Activated naive CD4-positive, alpha-beta T cell treated with Interleukin-2 at 50 U/mL for 16 hours (primary cell): ENCODE measurements around the gene HRH3.

Source experiments
- DNase-seq: peaks from one replicate; pipeline ENCODE4 v3.0.0-alpha.2; 2020

HRH3 gene

DNA sequence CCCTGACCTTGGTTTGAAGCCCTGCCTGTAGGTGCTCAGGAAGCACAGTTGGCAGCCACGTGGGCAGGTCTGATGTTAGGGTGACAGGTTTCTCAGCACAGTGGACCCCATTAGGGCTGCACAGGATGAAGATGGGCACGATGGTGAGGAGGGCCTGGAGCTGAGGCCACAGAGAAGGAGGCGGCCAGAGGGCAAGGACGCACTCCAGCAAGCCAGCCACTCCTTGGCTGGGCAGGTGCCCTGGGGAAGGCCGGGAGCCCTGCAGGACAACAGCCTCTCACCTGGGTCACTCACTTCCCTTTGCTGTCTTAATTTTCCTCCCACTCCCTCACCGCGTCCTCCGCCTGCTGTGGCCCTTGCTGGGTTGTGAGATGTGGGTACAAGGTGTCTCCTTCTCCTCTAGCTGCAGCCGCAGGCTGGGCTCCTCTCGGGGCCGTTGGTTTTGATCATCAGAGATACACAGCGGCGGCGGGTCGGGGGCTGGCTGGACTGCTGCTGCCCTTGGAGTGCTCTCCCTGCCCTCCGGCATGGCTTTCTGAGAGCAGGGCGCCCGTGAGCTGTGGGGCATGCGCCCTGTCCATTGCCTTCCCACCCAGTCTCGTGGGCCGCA lies 23.9 kb upstream of the HRH3 start:
- DNase-seq: no peak

DNA sequence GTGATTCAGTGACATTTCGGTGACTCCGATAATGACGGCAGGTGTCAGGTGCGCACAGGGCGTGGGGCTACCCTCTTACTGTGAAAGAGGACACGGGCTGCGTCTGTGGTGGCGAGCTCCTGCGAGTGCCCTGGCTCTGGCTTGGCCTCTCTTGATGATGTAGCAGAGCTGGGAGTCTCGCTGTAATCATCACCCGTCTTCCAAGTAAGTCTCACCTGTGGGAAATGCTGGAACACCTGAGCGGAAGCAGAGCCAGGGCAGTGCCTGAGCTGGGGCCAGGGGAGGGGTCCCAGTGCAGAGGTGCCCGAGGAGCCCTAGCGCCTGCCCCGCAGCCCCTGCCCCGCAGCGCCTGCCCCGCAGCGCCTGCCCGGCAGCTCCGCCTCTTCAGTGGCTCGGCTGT lies 23.0 kb upstream of the HRH3 start:
- DNase-seq: no peak

DNA sequence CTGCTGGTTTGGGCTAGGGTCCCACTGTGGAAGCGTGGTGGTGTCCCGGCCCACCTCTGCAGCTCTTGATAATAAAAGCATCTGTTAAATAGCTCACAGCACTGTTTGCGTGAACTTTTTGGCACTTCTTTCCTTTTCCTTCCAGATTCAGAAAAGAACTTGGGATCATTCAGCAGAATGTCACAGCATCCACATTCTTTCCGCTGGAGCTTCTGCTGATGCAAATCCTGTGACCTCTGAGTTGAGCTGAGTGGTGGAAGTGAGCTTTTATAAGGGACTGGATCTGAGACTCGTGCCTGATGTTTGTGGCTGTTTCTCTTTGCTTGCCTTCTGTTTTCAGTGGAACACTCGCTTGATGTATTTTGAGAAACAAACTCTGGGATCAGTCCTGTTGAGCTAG lies 22.1 kb upstream of the HRH3 start:
- no peak for DNase-seq

DNA sequence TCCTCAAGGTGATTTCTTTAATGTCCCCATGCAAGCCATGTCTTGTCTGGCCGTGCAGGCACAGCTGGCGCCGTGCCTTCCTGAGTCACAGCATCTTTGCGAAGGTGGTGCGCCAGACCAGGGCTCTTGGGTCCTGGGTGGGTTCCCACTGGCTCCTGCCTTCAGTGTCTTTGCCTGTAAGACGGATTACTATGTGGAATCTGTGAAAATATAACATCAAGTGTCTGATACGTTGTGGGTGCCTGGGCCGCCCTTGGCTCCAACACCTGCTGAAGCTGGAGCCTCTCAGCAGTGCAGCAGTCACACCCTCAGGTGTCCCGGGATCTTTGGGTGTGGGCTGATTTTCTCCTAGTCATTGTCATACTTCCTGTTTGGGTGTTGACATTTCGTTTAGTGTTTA lies 21.4 kb upstream of the HRH3 start:
- no peak for DNase-seq

DNA sequence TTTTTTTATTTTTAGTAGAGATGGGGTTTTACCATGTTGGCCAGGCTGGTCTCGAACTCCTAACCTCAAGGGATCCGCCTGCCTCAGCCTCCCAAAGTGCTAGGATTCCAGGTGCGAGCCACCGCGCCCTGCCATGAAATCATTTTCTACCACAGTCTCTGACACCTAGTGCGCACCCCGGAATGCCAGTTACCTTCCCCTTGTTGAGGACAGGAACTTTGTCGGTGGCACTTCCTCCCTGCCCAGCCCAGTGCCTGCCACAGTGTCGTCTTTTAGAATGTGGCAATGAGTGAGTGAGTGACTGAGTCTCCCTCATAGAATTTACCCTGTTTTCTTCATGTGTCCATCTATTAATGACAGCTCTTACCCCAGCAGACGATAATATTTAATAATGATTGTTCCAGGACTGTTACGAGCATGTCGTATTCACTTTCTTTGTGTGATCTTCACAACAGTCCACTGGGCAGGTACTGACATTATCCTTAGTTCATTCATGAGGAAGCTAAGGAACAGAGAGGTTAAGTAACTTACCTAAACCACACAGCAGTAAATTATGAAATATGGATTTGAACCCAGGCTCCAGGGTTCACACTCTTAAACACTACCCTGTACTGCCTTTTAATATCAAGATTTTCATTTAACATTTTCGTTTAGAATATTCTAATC lies 20.1 kb upstream of the HRH3 start:
- no peak for DNase-seq

DNA sequence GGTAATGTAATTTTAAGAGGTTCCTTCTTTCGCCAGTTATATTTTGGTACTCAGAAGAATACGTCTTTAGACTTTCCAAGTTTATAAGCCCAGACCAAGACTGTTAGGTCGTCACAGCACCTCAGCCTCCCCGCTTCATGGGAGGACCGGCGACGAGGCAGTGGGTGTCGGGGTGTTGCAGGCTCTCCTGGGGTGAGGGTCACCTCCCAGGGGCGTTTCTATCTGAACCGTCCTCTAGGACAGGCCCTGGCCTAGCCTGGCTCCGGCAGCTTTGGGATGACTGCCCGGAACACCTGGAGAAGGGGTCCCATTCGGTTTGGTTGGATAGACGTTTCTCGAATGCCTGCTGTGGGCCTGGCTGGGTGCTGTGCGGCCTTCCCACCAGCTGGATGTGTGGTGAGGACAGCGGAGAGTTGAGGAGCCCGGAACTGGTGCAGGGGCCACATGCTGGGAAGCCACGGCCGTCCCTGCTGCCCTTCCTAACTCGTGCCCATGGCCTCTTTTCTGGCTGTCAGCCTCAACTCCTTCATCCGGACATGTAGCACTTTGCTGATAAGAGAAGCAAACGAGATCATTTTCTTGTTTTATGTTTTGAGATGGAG lies 19.3 kb upstream of the HRH3 start:
- DNase-seq: no peak

DNA sequence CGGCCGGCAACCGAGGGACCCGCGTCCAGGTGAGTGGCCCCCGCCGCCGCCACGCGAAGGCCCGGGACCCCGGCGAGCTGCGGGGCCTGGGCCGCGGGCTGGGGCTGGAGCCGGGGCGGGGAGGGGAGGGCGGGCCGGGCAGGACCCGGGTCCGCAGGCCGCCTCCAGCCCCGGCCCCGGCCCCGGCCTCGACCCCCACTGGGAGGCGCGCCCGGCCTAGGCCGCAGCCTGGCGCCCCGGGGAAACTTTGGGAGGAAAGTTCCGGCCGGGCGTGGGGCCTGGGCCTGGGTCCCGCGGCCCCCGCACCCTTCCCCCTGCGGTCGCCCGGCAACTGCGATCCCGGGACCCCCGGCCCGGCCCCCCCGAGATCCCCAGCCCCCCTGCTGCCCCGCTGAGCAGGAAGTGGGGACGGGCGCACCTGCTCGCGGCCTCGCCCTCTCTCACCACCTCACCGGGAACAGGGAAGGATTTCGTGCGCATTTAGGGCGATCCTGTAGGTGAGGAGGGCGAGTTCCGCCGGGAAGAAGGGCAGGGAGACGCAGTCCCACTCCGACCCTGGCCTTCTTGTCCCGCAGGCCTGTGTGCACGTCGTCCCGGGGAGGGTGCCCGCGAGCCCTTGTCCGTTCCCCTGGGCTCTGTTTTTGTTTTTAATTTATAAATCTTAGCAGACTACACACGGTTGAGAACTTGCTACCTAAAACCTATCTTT lies 18.6 kb upstream of the HRH3 start:
- DNase-seq: peak; percentile 6

DNA sequence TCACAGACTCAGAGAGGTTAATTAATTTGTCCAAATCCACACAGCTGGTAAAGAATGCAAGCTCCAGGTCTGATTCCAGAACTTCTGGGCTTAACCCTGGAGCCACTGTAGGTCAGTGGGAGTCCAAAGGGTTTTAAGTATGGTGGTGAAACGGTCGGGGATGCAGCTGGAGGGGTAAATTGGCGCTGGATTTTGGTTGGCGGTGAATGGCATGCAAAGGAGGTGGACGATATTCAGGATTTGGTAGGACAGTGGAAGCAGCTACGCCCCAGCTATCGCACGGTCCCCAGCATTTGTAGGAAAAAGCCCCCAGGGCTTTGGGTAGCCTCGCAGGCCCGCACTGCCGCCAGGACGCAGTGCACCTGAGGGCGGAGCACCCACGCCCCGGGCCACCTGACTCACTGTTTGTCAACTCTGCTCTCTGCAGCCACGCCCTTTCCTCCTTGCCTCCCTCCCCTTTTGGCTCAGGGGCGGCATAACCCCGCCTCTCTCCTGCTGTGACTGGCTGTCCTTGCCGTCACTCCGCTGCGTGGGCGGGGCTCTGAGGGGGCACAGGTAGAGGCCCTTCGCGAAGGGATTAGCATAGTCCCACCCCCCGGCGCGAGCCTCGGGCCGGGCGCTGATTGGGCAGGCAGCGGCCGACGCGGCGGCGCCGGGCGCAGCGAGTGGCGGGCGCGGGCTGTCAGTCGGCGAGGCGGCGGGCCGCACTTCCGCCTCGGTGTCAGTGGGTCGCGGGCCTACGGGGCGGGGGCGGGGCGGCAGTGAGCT lies 17.9 kb upstream of the HRH3 start, which contains the start of gene OSBPL2:
Gene OSBPL2 (plus strand): TSS at position 721 of the 768 bp plus-strand sequence. CDS start 17,664 bp downstream, outside the sequence.
- DNase-seq: peak; percentile 100

DNA sequence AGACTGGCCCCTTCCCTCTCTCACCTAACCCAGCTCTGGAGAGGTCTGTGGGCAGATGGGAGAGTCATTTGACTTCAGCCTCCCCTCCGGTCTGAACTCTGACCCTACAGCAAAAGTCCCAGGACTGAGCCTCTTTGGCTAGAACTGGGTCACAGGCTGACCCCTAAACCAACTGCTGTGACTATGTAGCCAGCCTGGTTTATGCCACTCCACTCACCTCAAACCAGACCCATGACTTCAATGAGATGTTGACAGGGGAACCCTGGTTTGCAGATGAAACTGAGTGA lies 17.4 kb upstream of the HRH3 start:
- no peak for DNase-seq

DNA sequence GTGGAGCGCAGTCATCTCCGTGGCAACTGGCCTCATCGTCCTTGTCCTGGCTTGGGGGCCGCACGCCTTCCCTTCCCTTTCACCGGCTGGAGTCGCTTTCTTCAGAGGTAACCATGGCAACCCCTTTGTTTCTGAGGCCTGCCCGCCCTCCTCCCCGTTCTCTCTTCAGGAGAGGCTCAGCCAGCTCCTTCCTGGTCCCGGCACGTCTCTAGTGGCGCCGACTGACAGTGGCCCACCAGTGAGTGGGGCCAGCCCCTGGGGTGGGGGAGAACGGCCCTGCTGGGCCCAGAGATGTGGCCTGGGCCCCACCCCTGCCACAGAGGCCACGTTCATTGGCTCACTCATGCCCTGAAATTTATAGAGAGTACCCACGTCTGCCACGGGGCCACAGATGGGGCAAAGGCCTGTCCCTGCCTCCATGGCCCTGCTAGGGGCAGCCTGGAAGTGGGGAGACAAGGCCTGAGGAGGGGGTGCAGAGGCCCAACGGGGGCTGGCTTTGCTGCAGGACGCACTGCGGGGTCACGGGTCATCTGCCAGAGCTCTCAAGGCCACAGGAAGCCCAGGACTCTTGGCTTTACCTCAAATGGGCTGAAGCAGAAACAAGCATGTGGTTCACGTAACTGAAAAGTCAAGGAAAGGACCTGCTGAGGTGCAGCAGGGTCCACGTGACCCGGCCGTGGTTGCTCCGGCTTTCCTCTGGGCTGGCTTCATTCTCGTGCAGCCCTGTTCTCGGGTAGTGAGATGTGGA lies 16.9 kb upstream of the HRH3 start:
- no peak for DNase-seq

DNA sequence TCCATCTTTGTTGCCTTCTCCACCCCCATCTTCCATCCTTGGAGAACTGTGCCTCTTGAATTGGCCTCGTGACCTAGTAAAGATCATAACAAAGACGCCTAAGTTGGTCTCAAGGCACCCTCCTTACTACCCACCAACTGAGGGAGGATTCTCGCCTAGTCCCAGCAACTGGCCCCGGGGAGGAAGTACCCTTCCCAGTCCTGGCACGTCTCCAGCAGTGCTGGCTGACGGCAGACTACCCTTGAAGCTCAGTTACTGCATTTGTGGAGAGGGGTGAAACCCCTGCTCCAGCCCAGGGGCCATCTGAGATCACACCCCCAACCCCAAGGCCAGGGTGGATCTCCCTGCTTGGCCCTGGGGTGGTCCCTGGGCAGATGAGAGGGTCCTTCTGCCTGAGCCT lies 16.1 kb upstream of the HRH3 start:
- DNase-seq: no peak

DNA sequence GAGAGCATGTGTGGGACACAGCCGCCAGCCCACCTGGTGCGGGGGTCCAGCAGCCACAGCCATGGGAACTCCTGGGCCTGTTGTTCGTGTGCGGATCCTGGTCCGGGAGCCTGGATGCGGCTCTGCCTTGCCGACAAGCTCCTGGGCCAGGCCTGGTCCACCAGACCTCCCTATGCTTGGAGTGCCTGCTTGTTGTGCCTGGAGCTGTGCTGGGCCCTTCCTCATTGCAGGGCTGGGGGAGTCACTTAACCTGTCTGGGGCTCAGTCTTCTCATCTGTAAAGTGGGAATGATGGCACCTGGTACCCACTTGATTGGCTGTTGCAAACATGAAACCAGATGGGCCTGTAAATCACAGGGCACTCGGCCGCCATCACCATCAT lies 15.7 kb upstream of the HRH3 start:
- no peak for DNase-seq

DNA sequence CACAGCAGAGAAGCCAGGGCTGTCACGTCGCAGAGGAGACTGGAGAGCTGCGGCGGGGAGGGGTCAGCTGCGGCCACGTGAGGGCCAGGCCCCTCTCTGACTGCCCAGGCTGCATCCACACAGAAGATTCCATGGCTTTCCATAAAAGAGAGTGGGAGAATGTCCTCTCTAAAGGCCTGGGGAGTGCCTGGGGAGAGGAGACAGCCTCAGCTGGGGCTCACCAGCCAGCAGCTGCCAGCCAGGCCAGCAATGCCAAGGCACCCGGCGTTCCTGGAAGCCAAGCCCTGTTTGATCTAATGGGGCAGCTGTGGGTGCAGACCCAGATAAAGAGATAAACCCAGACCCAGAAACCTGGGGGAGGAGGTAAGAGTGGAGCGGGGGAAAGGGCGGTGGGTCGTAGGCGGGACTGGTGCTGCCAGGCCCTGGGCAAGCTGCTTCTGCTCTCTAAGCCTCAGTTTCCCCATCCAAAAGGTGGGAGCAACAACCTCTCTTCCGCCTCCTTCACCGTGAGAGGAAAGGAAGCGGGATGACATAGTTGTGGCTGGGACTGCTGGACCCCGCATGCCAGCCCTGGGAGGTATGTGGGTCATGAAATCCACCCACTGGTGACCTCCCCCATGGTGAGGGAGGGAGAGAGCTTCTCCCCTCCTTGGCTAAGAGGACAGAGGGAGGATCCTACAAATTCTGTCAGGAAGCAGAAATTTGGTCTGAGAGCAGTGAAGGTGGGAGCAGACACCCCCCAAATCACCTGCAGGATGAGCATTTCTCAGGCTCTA lies 15.1 kb upstream of the HRH3 start:
- DNase-seq: no peak

DNA sequence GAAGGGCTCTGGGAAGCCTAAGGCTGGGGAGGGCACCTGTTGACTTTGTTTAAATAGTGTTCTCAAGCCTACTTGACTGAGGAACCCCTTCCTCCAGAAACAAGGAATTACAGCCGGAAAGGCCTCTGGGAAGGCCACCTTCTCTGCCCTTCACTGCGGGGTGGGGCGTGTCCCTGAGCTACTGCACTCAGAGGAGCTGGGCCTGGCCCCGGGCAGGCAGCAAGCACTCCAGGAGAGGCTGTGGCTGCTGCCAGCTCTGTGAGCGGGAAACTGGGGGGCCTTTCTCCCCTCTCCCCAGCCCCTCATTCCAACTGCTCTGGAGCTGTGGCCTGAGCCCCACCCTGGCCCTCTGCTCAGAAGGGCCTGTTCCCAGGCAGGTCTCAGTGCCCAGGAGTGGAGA lies 14.3 kb upstream of the HRH3 start:
- no peak for DNase-seq

DNA sequence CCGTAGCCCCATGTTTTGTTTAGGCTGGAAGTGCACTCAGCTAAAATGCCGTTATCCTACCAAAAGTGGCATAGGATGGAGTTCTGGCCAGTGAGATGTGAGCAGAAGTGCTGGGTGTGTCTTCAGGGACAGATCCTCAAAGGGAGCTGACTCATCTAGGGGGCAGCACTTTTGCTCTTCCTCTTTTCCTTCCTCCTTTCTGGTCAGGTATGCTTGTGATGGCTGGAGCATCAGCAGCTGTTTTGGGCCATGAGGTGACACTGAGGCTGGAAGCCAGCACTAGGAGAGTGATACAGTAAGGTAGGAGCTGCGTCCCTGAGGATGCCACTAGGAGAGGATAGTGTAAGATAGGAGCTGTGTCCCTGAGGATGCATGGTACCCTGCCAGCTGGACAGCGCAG lies 13.6 kb upstream of the HRH3 start:
- no peak for DNase-seq

DNA sequence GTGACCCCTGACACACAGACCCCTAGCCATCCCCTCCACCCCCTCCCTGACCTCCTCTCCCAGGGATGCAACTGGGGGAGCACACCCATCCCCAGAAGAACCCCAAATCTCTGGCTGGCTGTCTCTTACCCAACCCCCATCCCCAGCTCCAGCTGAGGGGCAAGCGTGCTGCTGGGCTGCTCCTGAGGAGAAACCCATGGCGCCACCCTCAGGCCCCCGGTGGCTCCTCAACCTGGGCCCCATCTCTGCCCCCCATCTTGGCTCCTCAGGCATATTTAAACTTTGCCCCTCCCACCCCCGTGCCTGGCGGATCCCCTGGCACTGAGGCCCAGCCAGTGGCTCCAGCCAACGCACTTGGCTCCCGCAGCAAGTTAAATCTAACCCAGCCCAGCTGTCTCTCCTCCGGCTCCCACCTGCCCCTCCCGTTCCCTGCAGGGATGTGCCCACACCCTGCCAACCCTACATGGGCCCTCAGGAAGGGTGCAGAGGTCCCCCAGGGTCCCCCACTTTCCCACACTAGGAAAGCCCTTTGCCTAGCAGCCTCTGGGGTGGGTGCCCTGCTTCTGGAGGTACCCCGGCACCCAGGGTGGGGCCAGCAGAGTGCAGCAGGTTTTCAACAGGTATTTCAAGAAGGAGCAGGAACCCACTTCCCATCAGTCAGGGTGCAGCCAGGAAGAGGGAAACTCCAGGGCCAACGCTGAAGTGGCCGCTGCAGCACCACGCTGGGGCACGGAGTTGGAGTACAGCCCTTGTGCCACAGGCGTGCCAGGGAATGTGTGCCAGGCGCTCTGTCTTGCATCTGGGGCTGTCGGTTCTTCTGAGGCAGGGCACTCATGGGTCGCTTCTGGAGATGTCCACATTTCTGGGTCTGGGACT lies 12.9 kb upstream of the HRH3 start:
- DNase-seq: no peak

DNA sequence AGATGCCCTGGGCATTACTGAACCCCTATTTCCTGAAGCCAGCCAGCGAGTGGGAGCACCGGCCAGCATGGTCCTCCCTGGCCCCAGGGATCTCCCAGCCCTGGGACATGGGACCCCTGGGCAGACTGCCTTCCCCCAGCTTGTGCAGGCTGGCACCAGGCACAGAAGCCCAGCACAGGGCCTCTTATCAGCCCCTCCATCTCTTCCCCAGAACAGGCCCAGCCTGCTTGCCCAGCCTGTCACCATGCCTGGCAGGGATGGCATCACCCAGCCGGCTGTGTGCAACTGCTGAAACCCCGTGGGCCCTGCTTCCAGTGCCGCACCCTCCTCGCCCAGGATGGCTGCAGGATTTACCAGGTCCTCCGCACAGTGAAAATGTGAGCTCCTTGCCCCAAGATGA lies 12.1 kb upstream of the HRH3 start:
- DNase-seq: no peak

DNA sequence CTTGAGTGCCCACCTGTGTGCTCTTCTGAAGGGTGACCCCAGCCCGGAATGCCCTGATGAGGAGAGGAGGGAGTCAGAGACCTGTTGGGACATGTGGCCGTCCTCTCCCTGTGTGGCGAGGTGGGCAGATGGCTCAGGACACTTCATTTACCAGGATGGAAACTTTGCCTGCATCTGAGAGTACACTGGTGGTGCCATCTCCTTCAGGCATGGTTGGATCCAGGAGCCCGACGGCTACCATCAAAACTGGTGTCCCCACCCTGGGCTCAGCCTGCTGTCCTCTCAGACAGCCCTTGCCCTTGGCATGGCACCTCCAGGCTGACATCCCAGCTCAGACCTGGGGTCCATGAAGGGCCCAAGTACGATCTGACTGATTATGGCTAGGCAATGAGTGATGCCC lies 11.2 kb upstream of the HRH3 start:
- no peak for DNase-seq

DNA sequence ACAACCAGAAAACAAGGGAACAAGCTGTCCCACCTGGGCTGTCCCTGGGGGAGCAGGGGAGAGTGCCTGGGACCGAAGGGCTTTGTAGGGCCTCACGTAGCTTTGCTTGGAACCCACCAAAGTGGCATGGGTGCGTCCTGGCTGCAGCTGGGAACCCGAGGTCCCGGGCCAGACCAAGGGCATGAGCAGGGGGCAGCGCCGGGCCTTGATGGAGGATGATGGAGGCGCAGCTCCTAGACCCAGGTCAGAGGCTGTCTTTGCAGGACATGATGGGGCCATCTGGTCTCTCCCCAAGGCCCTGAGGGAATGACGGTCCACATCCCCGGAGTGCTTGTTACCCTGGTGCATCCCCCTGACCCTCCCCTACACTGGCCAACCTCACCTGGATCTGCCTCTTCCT lies 10.6 kb upstream of the HRH3 start:
- DNase-seq: no peak

DNA sequence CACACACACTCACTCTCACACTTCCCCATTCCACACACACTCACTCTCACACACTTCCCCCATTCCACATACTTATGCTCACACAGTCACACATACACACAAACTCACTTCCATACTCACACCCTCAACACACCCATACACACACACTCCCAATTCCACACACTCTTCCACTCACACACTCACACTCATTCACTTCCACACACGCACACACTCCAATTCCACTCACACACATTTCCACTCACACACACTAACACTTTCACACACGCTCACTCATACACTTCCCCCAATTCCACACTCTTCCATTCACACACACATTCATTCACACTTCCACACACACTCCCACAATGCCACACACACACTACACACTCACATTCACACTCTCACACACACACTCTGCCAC lies 10.2 kb upstream of the HRH3 start:
- no peak for DNase-seq

DNA sequence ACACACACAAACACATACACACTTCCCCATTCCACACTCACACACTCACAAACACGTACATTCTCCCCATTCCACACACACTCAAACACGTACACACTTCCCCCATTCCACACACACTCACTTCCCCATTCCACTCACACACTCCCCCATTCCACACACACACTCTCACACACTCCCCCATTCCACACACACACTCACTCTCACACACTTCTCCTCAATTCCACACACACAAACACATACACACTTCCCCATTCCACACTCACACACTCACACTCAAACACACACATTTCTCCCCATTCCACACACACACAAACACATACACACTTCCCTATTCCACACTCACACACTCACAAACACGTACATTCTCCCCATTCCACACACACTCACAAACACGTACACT lies 9.6 kb upstream of the HRH3 start:
- no peak for DNase-seq
